A549 (cell line): Measurements from ENCODE around the gene NEUROD4. TPM values are rescaled to one million over a fixed set of nuclear protein-coding genes. Genes with fewer than 3 reads are reported as not detected.
"Not testable (repeated sequence)": the region's sequence is repeated elsewhere in the genome, so short reads cannot be mapped to it uniquely, and the experiment has no call there.

Experiments used
- ATAC-seq, 2 experiments: fragments of 200-7000 bp in 1 of 2; fragments of >200 bp in 1 of 2; cut with Nextera tagmentation in 1 of 2; cut with Tn5 transposase in 1 of 2; 3 replicates each; pipeline versions ENCODE4 v1.8.0 to v1.9.1; 2018 to 2020; ENCODE audit warnings: mild to moderate bottlenecking in 1 of 2, moderate library complexity in 1 of 2
- CTCF ChIA-PET: fragments of 300-600 bp; sonication (Branson Sonifier 250); formaldehyde crosslinking; extraction: SDS; loops from one replicate; lab custom pipeline; 2021; ENCODE audit warnings: antibody characterized with exemption, inconsistent platforms; lab: Yijun Ruan, JAX
- POLR2A ChIA-PET: fragments of 350-600 bp; formaldehyde crosslinking; extraction: SDS; loops from one replicate; lab custom pipeline; 2021; ENCODE audit warnings: antibody characterized with exemption, inconsistent platforms; lab: Yijun Ruan, JAX
- DNase-seq, 2 experiments: peaks; one replicate each; pipeline versions ENCODE4 v3.0.0 to v3.0.0-alpha.2; 2011 to 2016; ENCODE audit warnings: low read depth in 1 of 2, low spot score in 1 of 2
- FAIRE-seq: peaks from 2 replicates; lab custom pipeline; 2011; peaks lifted over from hg19 to GRCh38; lab: Jason Lieb, UNC
- H3K27ac ChIP-seq, 2 experiments: fragments of >200 bp; sonication (Bioruptor Twin); formaldehyde crosslinking; 3 replicates each; pipeline ENCODE4 v1.5.1; 2016 to 2017
- H3K4me1 ChIP-seq: fragments of >200 bp; sonication (Bioruptor Twin); formaldehyde crosslinking; 3 replicates; pipeline ENCODE4 v1.6.1; 2016
- H3K4me2 ChIP-seq: fragments of >200 bp; sonication (Bioruptor Twin); formaldehyde crosslinking; 3 replicates; pipeline ENCODE4 v1.6.1; 2016
- H3K4me3 ChIP-seq: fragments of >200 bp; sonication (Bioruptor Twin); formaldehyde crosslinking; 3 replicates; pipeline ENCODE4 v1.5.1; 2016
- H3K9me3 ChIP-seq: fragments of >200 bp; sonication (Bioruptor Twin); formaldehyde crosslinking; 3 replicates; pipeline ENCODE4 v1.6.1; 2016
- CHD2 ChIP-seq: fragments of 150-350 bp; IDR thresholded peaks from 2 replicates; pipeline ENCODE4 v1.6.1; 2014; ENCODE audit warnings: low read length; ENCODE audit not compliant: partially characterized antibody
- ESRRA ChIP-seq: fragments of 150-350 bp; IDR thresholded peaks from 2 replicates; pipeline ENCODE4 v1.6.1; 2014; ENCODE audit warnings: mild to moderate bottlenecking, low read length, borderline replicate concordance
- FOSB ChIP-seq: fragments of 250-450 bp; sonication (Bioruptor Pico); IDR thresholded peaks from 2 replicates; pipeline ENCODE4 v1.5.0; 2020; ENCODE audit warnings: mild to moderate bottlenecking, moderate library complexity
- FOSL2 ChIP-seq, 2 experiments: fragments of 450-650 bp in 1 of 2; fragments of >200 bp in 1 of 2; sonication (Bioruptor Twin) in 1 of 2; formaldehyde crosslinking; IDR thresholded peaks; 2 replicates each; pipeline versions ENCODE4 v1.5.0 to v1.6.1; 2016 to 2020; ENCODE audit warnings: mild to moderate bottlenecking in 1 of 2, moderate library complexity in 1 of 2
- FOXS1 ChIP-seq: fragments of 250-450 bp; sonication (Bioruptor Pico); IDR thresholded peaks from 2 replicates; pipeline ENCODE4 v1.5.0; 2020; ENCODE audit warnings: mild to moderate bottlenecking, moderate library complexity
- HOXA7 ChIP-seq: fragments of 250-450 bp; sonication (Bioruptor Pico); IDR thresholded peaks from 2 replicates; pipeline ENCODE4 v1.5.0; 2020; ENCODE audit warnings: mild to moderate bottlenecking, moderate library complexity
- JUNB ChIP-seq: fragments of >200 bp; sonication (Bioruptor Twin); formaldehyde crosslinking; IDR thresholded peaks from 2 replicates; pipeline ENCODE4 v1.6.1; 2016
- KDM5A ChIP-seq: fragments of 200-600 bp; sonication (generic); IDR thresholded peaks from 2 replicates; pipeline ENCODE4 v1.6.1; 2016; ENCODE audit warnings: antibody characterized with exemption, mild to moderate bottlenecking
- MAFK ChIP-seq: fragments of 450-650 bp; IDR thresholded peaks from 2 replicates; pipeline ENCODE4 v1.6.1; 2014; ENCODE audit not compliant: partially characterized antibody
- NPAS2 ChIP-seq: fragments of 250-450 bp; sonication (Bioruptor Pico); IDR thresholded peaks from 2 replicates; pipeline ENCODE4 v1.8.0; 2022; ENCODE audit warnings: mild to moderate bottlenecking, moderate library complexity, borderline replicate concordance
- PHF8 ChIP-seq: fragments of 200-600 bp; sonication (generic); IDR thresholded peaks from 2 replicates; pipeline ENCODE4 v1.6.1; 2016; ENCODE audit warnings: low read depth, mild to moderate bottlenecking, antibody characterized with exemption, moderate library complexity, borderline replicate concordance
- RARB ChIP-seq: fragments of 250-450 bp; sonication (Bioruptor Pico); IDR thresholded peaks from 2 replicates; pipeline ENCODE4 v1.8.0; 2021; ENCODE audit warnings: mild to moderate bottlenecking, moderate library complexity
- TP53 ChIP-seq: fragments of 250-450 bp; sonication (Bioruptor Pico); IDR thresholded peaks from 2 replicates; pipeline ENCODE4 v1.5.0; 2021; ENCODE audit warnings: mild to moderate bottlenecking, moderate library complexity
- ZSCAN20 ChIP-seq: fragments of 250-450 bp; sonication (Bioruptor Pico); IDR thresholded peaks from 2 replicates; pipeline ENCODE4 v1.8.0; 2022; ENCODE audit warnings: mild to moderate bottlenecking, moderate library complexity
- WGBS: methylation state at CpG from one replicate; pipeline ENCODE4 v1.1.6; 2017; ENCODE audit errors: missing lambda C conversion rate; 5-methylcytosine and 5-hydroxymethylcytosine counted together
- polyA plus RNA-seq, 4 experiments: library from polyadenylated mRNA; depleted of rRNA in 3 of 4; stranded (reverse); fragments of >200 nt; fragmentation: RNase III in 1 of 4; extraction: RNeasy Plus Mini Kit Qiagen cat#74134 plus additional on column Dnase treatment in 1 of 4; gene quantifications; 2 replicates in 3 of 4; 3 replicates in 1 of 4; pipeline ENCODE4 v1.2.3, GENCODE V29; 2011 to 2017
- TF ChIP-seq, protein P1 (sequence below): IDR thresholded peaks from 2 replicates; pipeline ENCODE4 v1.6.1; 2012

NEUROD4 gene
- polyA plus RNA-seq, 2 of the 4 experiments (the other 2 are of a cell fraction): not detected

DNA sequence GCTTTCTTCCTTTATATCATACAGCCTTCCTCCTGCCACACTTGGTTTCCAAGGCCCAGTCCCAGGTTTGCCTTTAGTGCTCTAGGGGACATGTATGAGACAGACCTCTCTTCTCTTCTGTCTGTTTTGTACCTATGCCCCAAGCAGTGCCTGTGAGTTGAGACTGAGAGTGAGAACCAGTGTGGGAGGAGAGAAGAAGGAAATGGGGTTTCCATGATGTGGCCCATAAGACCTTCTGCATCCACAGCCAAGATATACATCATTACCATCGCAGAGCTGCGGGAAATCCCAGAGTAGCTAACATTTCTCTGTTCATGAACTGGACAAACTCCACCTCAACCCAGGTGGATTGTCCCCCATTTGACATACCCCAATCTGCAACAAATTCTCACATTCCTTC, 38.0 kb upstream of the NEUROD4 start:
- TF ChIP-seq ZSCAN20 (CRISPR knock-in tag): no peak
- Histone ChIP-seq H3K4me2 (no peak overlapping the region), H3K27ac (no peak overlapping the region), H3K4me1 (no peaks in the 10 kb centered on the region), H3K4me3 (no peak overlapping the region), H3K9me3 (no peaks in the 10 kb centered on the region)
- DNase-seq (no peak), FAIRE-seq (no peak), ATAC-seq (no peak)
- ChIA-PET POLR2A (no interaction called here), CTCF (interaction anchor here (5.3 kb wide), 1 partner anchor 13 kb away, joined by 26 read pairs; no protein-coding TSS in a partner anchor)
- WGBS: 78% methylated on average over 2 of the region's 2 CpGs

DNA sequence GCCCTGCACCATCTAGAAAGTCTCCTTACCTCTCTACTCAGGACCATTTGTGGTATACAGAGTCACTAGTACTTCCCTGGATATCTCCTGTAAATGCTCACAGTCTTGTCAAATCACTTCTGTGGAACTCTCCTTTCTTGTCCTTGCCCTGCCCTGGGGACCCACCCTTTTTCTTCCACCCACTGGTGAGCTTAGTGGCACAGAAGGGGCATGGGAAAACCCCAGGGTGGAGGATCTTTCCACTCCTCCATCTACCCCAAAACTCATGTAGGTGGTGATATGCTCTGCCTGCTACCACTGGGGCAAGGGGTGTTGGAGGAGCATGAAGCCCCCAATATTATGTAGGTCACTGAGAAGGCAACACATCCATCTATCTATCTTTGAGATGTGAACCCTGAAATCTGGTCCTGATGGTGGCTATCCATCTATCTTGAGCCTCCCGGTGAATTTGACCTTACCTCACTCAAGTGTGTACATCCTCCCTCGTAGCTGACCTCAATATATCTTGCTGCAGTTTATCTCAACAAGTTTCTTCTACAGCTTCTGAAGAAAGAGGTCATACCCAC, 36.2 kb upstream of the NEUROD4 start:
- 14% methylated on average over 2 of the region's 2 CpGs for WGBS
- no peak for ATAC-seq
- CTCF ChIA-PET: interaction anchor here (1.1 to 5.3 kb wide), 2 partner anchors 11 to 13 kb away, joined by 4 to 26 read pairs; no protein-coding TSS in a partner anchor

DNA sequence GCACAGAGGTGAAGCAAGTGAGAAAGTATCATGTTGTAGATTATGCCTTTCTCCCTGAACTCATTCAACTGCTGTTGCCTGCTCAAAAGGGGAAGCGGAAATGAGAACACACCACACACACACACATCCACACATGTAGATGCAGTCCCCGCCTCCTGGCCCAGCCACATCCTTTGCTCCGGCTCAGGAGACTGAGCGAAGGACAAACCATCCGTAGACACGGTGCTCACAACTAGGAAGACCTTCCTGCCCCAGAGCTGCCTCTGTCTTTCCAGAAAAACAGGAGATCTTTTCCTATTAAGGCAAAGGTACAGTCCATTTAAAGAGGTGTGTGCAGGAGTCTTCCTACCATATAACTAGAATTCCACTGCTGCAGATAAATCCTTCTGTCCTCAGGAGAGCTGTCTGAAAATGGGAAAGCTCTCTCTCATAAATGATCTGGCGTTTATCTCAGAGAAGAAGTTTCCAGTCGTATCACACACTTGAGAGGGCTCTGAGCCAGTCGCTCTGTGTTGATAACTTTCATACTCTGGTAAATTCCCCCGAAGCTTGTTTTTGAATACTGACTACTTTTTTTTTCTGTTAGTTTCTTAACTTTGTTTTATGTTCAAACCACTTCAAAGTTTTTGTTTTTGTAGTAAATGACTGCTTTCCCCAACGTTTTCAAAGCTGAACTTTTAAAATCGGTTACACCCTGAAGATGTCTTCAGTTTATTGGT, 35.0 kb upstream of the NEUROD4 start, which contains the start of gene TESPA1:
Gene TESPA1 (minus strand): TSS at position 105 of the 719 bp plus-strand sequence. CDS start 10,200 bp downstream, outside the sequence.
- TF ChIP-seq TP53 (CRISPR knock-in tag) (no peak), MAFK (no peak), PHF8 (no peak), FOSL2 (IDR thresholded peaks at IDR 0.05) (no peak), FOSL2 (CRISPR knock-in tag; IDR thresholded peaks at IDR 0.05) (no peak), ESRRA (no peak), KDM5A (no peak), FOXS1 (no peak), HOXA7 (no peak), FOSB (CRISPR knock-in tag) (no peak), RARB (CRISPR knock-in tag) (no peak), NPAS2 (CRISPR knock-in tag) (no peak)
- TF ChIP-seq, all 56 proteins: peak for 0
- FAIRE-seq (no peak), ATAC-seq (no peak; a peak in 2 of 6 replicates), DNase-seq (no peak)
- Histone ChIP-seq H3K4me2 (no peak within 1 kb of the TSS), H3K9me3 (no peaks in the 10 kb centered on the region), H3K27ac (no peak within 1 kb of the TSS), H3K4me3 (no peak within 1 kb of the TSS), H3K4me1 (no peaks in the 10 kb centered on the region)
- WGBS: 34% methylated on average over 12 of the region's 12 CpGs
- POLR2A ChIA-PET: no interaction called here
- CTCF ChIA-PET: interaction anchor here (1.1 to 5.3 kb wide), 2 partner anchors 10 to 236 kb away, joined by 5 to 26 read pairs; no protein-coding TSS in a partner anchor

More for the DNA sequence above, 36.2 kb upstream of the NEUROD4 start:
- Histone ChIP-seq H3K9me3 (no peaks in the 10 kb centered on the region), H3K4me3 (no peak overlapping the region), H3K4me2 (no peak overlapping the region), H3K4me1 (no peaks in the 10 kb centered on the region), H3K27ac (no peak overlapping the region)
- POLR2A ChIA-PET: no interaction called here
- DNase-seq: no peak
- FAIRE-seq: no peak
- TF ChIP-seq ZSCAN20 (CRISPR knock-in tag) (no peak), CHD2 (no peak), JUNB (no peak)
- TF ChIP-seq, protein P1, sequence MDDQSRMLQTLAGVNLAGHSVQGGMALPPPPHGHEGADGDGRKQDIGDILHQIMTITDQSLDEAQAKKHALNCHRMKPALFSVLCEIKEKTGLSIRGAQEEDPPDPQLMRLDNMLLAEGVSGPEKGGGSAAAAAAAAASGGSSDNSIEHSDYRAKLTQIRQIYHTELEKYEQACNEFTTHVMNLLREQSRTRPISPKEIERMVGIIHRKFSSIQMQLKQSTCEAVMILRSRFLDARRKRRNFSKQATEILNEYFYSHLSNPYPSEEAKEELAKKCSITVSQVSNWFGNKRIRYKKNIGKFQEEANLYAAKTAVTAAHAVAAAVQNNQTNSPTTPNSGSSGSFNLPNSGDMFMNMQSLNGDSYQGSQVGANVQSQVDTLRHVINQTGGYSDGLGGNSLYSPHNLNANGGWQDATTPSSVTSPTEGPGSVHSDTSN: no peak

DNA sequence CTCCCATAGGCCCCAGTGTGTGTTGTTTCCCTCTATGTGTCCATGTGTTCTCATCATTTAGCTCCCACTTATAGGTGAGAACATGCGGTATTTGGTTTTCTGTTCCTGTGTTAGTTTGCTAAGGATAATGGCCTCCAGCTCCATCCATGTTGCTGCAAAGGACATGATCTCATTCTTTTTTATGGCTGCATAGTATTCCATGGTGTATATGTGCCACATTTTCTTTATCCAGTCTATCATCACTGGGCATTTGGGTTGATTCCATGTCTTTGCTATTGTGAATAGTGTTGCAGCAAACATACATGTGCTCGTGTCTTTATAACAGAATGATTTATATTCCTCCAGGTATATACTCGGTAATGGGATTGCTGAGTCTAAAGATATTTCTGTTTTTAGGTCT, 33.0 kb upstream of the NEUROD4 start:
- POLR2A ChIA-PET, H3K4me2 ChIP-seq, H3K27ac ChIP-seq, H3K4me1 ChIP-seq, H3K9me3 ChIP-seq, ATAC-seq, DNase-seq, H3K4me3 ChIP-seq, FAIRE-seq: not testable (repeated sequence)
- CTCF ChIA-PET: interaction anchor here (1.7 to 5.3 kb wide), 2 partner anchors 8 to 85 kb away, joined by 9 to 26 read pairs; no protein-coding TSS in a partner anchor
- WGBS: 19% methylated on average over 3 of the region's 3 CpGs
